Smooth muscle cell (in vitro differentiated cells): ENCODE measurements around the gene EXOC6B. TPM values are rescaled to one million over a fixed set of nuclear protein-coding genes. Genes with fewer than 3 reads are reported as not detected.

ENCODE experiments used
- DNase-seq: peaks from one replicate; lab custom pipeline; 2025; ENCODE audit not compliant: unreplicated experiment; lab: John Stamatoyannopoulos, UW
- H2AFZ ChIP-seq: fragments of 200-600 bp; sonication (generic); 2 replicates; pipeline ENCODE4 v1.6.0; 2016; ENCODE audit warnings: antibody characterized with exemption, low read depth, mild to moderate bottlenecking
- H3F3A ChIP-seq: fragments of 200-600 bp; sonication (generic); 2 replicates; pipeline ENCODE4 v1.6.0; 2017; ENCODE audit warnings: antibody characterized with exemption, low read depth
- H3K27ac ChIP-seq: fragments of 200-600 bp; sonication (generic); 2 replicates; pipeline ENCODE4 v1.5.1; 2016; ENCODE audit warnings: low read depth, mild to moderate bottlenecking
- H3K27me3 ChIP-seq: fragments of 200-600 bp; sonication (generic); 2 replicates; pipeline ENCODE4 v1.6.1; 2016; ENCODE audit warnings: low read depth, mild to moderate bottlenecking
- H3K36me3 ChIP-seq: fragments of 200-600 bp; sonication (generic); 2 replicates; pipeline ENCODE4 v1.5.1; 2016; ENCODE audit warnings: low read depth
- H3K4me1 ChIP-seq: fragments of 200-600 bp; sonication (generic); 2 replicates; pipeline ENCODE4 v1.5.1; 2016; ENCODE audit warnings: low read depth
- H3K4me2 ChIP-seq: fragments of 200-600 bp; sonication (generic); 2 replicates; pipeline ENCODE4 v1.6.0; 2016; ENCODE audit warnings: mild to moderate bottlenecking
- H3K4me3 ChIP-seq: fragments of 200-600 bp; sonication (generic); 2 replicates; pipeline ENCODE4 v1.5.1; 2016; ENCODE audit warnings: mild to moderate bottlenecking
- H3K79me2 ChIP-seq: fragments of 200-600 bp; sonication (generic); 2 replicates; pipeline ENCODE4 v1.6.0; 2016; ENCODE audit warnings: low read depth, mild to moderate bottlenecking
- H3K9ac ChIP-seq: fragments of 200-600 bp; sonication (generic); 2 replicates; pipeline ENCODE4 v1.6.0; 2016; ENCODE audit warnings: low read depth
- H3K9me3 ChIP-seq: fragments of 200-600 bp; sonication (generic); replicated peaks from 2 replicates; pipeline ENCODE4 v1.5.1; 2016; ENCODE audit warnings: low read depth
- H4K20me1 ChIP-seq: fragments of 200-600 bp; sonication (generic); 2 replicates; pipeline ENCODE4 v1.6.0; 2016; ENCODE audit warnings: low read depth
- CTCF ChIP-seq: fragments of 200-600 bp; sonication (generic); IDR thresholded peaks from 2 replicates; pipeline ENCODE4 v1.5.1; 2017; ENCODE audit warnings: borderline replicate concordance, mild to moderate bottlenecking, antibody characterized with exemption; ENCODE audit not compliant: insufficient read depth, poor library complexity, severe bottlenecking
- WGBS: methylation state at CpG from one replicate; pipeline ENCODE4 v1.1.7; 2016; ENCODE audit warnings: low lambda C conversion rate; 5-methylcytosine and 5-hydroxymethylcytosine counted together
- polyA plus RNA-seq: library from polyadenylated mRNA; unstranded; fragments of >200 nt; fragmentation: Nextera tagmentation; extraction: Ambion mirVana; gene quantifications from 2 replicates; pipeline ENCODE4 v1.2.1, GENCODE V29; 2016
- total RNA-seq: library from RNA; depleted of rRNA; stranded (reverse); fragments of >200 nt; gene quantifications from 2 replicates; pipeline ENCODE4 v1.2.3, GENCODE V29; 2014

The EXOC6B gene
- total and polyA plus RNA-seq, 2 experiments from 2014 or later: 6.9 to 19.7 TPM

GRCh38 chr2:72289736-72290135, 536.1 kb downstream of the EXOC6B start:
- Histone ChIP-seq H3K4me2 (no peak overlapping the region), H3K36me3 (no peaks in the 10 kb centered on the region), H3K9me3 (no peaks in the 10 kb centered on the region), H3F3A (no peaks in the 10 kb centered on the region), H3K4me3 (no peak overlapping the region), H3K79me2 (no peaks in the 10 kb centered on the region), H2AFZ (no peak overlapping the region), H3K9ac (no peak overlapping the region), H3K27ac (no peak overlapping the region), H3K27me3 (no peaks in the 10 kb centered on the region), H4K20me1 (peaks cover 5% of the 10 kb centered on the region), H3K4me1 (no peaks in the 10 kb centered on the region)
- 91% methylated on average over 3 of the region's 3 CpGs for WGBS
- DNase-seq: no peak
- no peak for TF ChIP-seq CTCF

- H3K4me3 ChIP-seq: no peak overlapping the region
- H4K20me1 ChIP-seq: peaks cover 5% of the 10 kb centered on the region
- no peaks in the 10 kb centered on the region for H3K27me3 ChIP-seq
- no peaks in the 10 kb centered on the region for H3K36me3 ChIP-seq
- 64% methylated on average over 2 of the region's 2 CpGs for WGBS
- H3F3A ChIP-seq: no peaks in the 10 kb centered on the region
- no peak overlapping the region for H3K27ac ChIP-seq
- no peaks in the 10 kb centered on the region for H3K4me1 ChIP-seq
- no peak overlapping the region for H2AFZ ChIP-seq
- DNase-seq: no peak
- H3K9me3 ChIP-seq: no peaks in the 10 kb centered on the region
- H3K79me2 ChIP-seq: no peaks in the 10 kb centered on the region
- no peak overlapping the region for H3K4me2 ChIP-seq
- no peak for TF ChIP-seq CTCF
- H3K9ac ChIP-seq: no peak overlapping the region
Measured at GRCh38 chr2:72289283-72289682, 536.5 kb downstream of the EXOC6B start.

GRCh38 chr2:72278046-72278445, 547.8 kb downstream of the EXOC6B start:
- no peaks in the 10 kb centered on the region for H3F3A ChIP-seq
- H3K4me1 ChIP-seq: no peaks in the 10 kb centered on the region
- no peak for TF ChIP-seq CTCF
- no peak overlapping the region for H3K27ac ChIP-seq
- H3K9ac ChIP-seq: no peak overlapping the region
- no peaks in the 10 kb centered on the region for H3K79me2 ChIP-seq
- no peak overlapping the region for H3K4me2 ChIP-seq
- no peaks in the 10 kb centered on the region for H3K9me3 ChIP-seq
- H2AFZ ChIP-seq: no peak overlapping the region
- peaks cover 16% of the 10 kb centered on the region for H4K20me1 ChIP-seq
- no peak overlapping the region for H3K4me3 ChIP-seq
- no peaks in the 10 kb centered on the region for H3K27me3 ChIP-seq
- no peak for DNase-seq
- no peaks in the 10 kb centered on the region for H3K36me3 ChIP-seq

GRCh38 chr2:72276876-72277275, 549.0 kb downstream of the EXOC6B start:
- H3K9ac ChIP-seq: no peak overlapping the region
- no peak overlapping the region for H3K4me3 ChIP-seq
- no peaks in the 10 kb centered on the region for H3K9me3 ChIP-seq
- no peak overlapping the region for H3K27ac ChIP-seq
- no peaks in the 10 kb centered on the region for H3K36me3 ChIP-seq
- H4K20me1 ChIP-seq: peaks cover 22% of the 10 kb centered on the region
- TF ChIP-seq CTCF: no peak
- H3F3A ChIP-seq: no peaks in the 10 kb centered on the region
- no peaks in the 10 kb centered on the region for H3K4me1 ChIP-seq
- H3K4me2 ChIP-seq: no peak overlapping the region
- H3K27me3 ChIP-seq: no peaks in the 10 kb centered on the region
- H2AFZ ChIP-seq: no peak overlapping the region
- H3K79me2 ChIP-seq: no peaks in the 10 kb centered on the region
- 91% methylated on average over 1 of the region's 1 CpG for WGBS
- no peak for DNase-seq
